NT2/D1 (cell line): ENCODE measurements around the gene KRTAP29-1.
"Not testable (repeated sequence)": the region's sequence is repeated elsewhere in the genome, so short reads cannot be mapped to it uniquely, and the experiment has no call there.

ENCODE experiments used
- DNase-seq: peaks from one replicate; pipeline ENCODE4 v3.0.0-alpha.2; 2011; ENCODE audit warnings: low read depth, low spot score
- H3K27me3 ChIP-seq: 2 replicates; pipeline ENCODE4 v1.6.0; 2011; ENCODE audit warnings: mild to moderate bottlenecking; ENCODE audit not compliant: insufficient read length, insufficient read depth
- H3K36me3 ChIP-seq: 2 replicates; pipeline ENCODE4 v1.6.1; 2011; ENCODE audit warnings: mild to moderate bottlenecking, low read length, mixed read lengths; ENCODE audit not compliant: insufficient read depth, insufficient read length
- H3K4me1 ChIP-seq: 2 replicates; pipeline ENCODE4 v1.5.1; 2011; ENCODE audit not compliant: insufficient read depth, insufficient read length
- H3K4me3 ChIP-seq: 2 replicates; pipeline ENCODE4 v1.5.1; 2011; ENCODE audit warnings: low read depth; ENCODE audit not compliant: insufficient read length
- H3K9ac ChIP-seq: 2 replicates; pipeline ENCODE4 v1.6.0; 2011; ENCODE audit warnings: low read depth; ENCODE audit not compliant: insufficient read length
- H3K9me3 ChIP-seq: 2 replicates; pipeline ENCODE4 v1.5.1; 2011; ENCODE audit warnings: mild to moderate bottlenecking, low read length; ENCODE audit not compliant: insufficient read depth
- SUZ12 ChIP-seq: IDR thresholded peaks from 2 replicates; pipeline ENCODE4 v1.6.1; 2011; ENCODE audit not compliant: insufficient read length, insufficient read depth; ENCODE audit errors: extremely low read depth
- YY1 ChIP-seq: IDR thresholded peaks from 2 replicates; pipeline ENCODE4 v1.6.1; 2011; ENCODE audit not compliant: insufficient read length, insufficient read depth
- ZNF274 ChIP-seq: IDR thresholded peaks from 2 replicates; pipeline ENCODE4 v1.6.1; 2011; ENCODE audit warnings: mild to moderate bottlenecking, low read depth, low read length

KRTAP29-1 gene, protein sequence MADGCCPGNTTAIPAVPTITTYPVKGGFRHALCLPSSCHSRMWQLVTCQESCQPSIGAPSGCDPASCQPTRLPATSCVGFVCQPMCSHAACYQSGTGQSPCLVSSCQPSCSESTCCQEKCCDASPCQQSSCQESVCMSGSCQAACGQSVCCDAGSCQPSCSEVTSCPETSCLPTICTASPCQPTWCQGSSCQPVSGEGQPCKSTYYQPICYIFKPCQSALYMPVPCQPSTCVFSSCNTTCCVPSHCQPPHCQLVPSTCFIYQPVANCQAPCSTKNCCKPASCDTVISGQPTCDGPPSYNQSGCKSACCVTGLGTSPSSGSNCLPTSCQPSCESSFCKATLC

DNA sequence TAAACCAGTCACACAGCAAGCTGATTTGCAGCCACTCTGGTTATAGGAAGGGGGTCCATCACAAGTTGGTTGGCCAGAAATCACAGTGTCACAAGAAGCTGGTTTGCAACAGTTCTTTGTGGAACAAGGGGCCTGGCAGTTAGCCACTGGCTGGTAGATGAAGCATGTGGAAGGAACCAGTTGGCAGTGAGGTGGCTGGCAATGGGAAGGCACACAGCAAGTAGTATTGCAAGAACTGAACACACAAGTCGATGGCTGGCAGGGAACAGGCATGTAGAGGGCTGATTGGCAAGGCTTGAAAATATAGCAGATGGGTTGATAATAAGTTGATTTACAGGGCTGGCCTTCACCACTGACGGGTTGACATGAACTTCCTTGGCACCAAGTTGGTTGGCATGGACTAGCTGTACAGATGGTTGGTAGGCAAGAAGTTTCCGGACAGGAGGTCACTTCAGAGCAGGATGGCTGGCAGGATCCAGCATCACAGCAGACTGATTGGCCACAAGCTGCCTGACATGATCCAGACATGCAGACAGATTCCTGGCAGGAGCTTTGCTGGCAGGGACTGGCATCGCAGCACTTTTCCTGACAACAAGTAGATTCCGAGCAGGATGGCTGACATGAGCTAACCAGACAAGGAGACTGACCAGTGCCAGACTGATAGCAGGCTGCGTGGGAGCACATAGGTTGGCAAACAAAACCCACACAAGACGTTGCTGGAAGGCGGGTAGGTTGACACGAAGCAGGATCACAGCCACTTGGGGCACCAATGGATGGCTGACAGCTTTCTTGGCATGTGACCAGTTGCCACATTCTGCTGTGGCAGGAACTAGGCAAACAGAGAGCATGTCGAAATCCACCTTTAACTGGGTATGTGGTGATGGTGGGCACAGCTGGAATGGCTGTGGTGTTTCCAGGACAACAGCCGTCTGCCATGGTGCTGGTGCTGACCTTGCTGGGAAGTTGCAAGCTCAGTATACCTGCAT, at the start of gene KRTAP29-1:
Gene KRTAP29-1 (minus strand): TSS at position 936 of the 986 bp plus-strand sequence. CDS start 0 bp downstream, at position 936.
- Histone ChIP-seq H3K36me3 (no peaks in the 10 kb centered on the region), H3K27me3 (no peaks in the 10 kb centered on the region), H3K9me3 (no peaks in the 10 kb centered on the region), H3K4me1 (no peaks in the 10 kb centered on the region), H3K9ac (no peak within 1 kb of the TSS), H3K4me3 (no peak within 1 kb of the TSS)
- no peak for DNase-seq
- TF ChIP-seq ZNF274: no peak
- TF ChIP-seq SUZ12: no peak
- TF ChIP-seq YY1: no peak

DNA sequence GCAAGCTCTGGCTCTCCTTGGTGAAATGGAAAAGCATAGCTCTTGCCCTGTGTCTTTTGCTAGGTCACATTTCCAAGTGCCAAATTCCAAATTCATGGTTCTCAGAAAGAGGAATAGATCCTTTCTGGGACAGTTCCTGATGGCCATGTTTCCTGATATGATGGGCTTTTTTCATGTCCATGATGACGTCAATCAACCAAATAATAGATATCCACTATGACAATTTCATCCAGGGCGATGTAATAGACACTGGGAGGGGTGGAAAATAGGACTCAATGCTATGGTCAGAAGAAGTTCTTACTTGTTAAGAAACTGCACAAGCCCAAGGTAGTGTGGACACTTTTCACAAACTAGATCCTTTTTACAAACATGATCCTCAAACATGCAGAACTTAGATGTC, 48.5 kb upstream of the KRTAP29-1 start:
- no peaks in the 10 kb centered on the region for H3K4me1 ChIP-seq
- no peaks in the 10 kb centered on the region for H3K9me3 ChIP-seq
- H3K36me3 ChIP-seq: no peaks in the 10 kb centered on the region
- no peak overlapping the region for H3K4me3 ChIP-seq
- TF ChIP-seq YY1 (no peak), SUZ12 (no peak), ZNF274 (no peak)
- no peaks in the 10 kb centered on the region for H3K27me3 ChIP-seq
- no peak overlapping the region for H3K9ac ChIP-seq
- no peak for DNase-seq

DNA sequence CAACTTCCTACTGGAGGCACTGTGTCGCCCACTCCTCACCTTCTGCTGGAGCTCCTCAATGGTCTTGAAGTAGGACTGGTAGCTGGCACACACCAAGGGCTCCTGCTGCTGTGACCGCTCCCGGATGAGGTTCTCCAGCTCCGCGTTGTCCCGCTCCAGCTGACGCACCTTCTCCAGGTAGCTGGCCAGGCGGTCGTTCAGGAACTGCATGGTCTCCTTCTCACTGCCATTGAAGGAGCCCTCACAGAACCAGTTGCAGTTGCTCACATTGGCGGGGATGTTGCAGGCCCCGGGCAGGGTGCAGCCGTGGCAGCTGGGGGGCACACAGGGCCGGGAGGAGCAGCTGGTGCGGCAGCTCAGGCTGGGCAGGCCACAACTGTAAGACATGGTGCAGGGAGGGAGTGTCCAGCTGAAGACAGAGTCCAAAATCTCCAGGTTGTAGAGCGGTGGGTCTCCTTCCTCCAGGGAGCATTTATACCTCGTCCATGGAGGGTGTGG, 47.8 kb upstream of the KRTAP29-1 start, which contains the start of gene KRT33A:
Gene KRT33A (minus strand): TSS at position 448 of the 498 bp plus-strand sequence. CDS start 61 bp downstream, at position 387.
- H3K9me3 ChIP-seq, H3K36me3 ChIP-seq, DNase-seq, H3K4me3 ChIP-seq, H3K9ac ChIP-seq, H3K4me1 ChIP-seq, H3K27me3 ChIP-seq: not testable (repeated sequence)

DNA sequence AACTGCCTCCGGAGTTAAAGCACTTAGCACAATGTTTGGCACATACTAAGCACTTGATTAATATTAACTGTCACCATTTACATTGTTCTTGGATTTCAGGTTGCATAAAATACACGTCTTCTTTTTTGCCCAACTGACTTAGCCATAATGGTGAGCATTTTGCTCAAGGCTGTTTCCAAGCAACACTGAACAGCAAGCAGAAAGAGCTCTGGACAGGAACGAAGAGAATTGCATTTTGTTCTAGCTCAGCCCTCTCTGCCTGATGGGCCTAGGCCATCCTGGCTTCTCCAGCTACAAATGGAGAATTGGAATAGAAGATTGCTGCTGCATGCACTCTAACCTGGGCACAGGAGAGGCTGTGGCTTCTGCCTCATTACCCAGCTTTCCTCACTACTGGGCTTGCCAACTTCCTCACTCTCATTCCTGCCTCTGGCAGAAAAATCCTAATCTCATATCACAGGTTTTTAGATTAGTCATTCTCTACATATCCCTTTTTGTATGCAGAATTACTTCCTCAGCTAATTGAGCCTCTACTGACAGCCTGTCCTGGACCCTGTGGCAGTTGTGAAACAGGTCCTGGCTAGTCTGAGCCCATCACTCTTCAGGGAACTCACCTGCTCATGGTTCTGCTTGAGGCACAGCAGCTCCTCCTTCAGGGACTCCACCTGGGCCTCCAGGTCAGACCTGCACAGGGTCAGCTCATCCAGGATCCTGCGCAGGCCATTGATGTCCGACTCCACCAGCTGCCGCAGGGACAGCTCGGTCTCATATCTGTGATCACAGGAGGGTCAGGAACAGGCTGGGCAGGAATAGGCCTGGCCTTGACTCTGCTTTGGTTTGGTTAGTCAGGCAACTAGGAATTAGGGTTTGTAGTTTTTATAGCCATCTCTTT, 45.5 kb upstream of the KRTAP29-1 start:
- peaks cover 6% of the 10 kb centered on the region; the same call in 1 of the 2 replicates for H3K9me3 ChIP-seq
- H3K36me3 ChIP-seq: no peaks in the 10 kb centered on the region
- TF ChIP-seq ZNF274: no peak
- no peak for TF ChIP-seq YY1
- no peak for TF ChIP-seq SUZ12
- no peaks in the 10 kb centered on the region for H3K27me3 ChIP-seq
- no peak overlapping the region for H3K9ac ChIP-seq
- no peaks in the 10 kb centered on the region for H3K4me1 ChIP-seq
- H3K4me3 ChIP-seq: no peak overlapping the region
- DNase-seq: no peak

DNA sequence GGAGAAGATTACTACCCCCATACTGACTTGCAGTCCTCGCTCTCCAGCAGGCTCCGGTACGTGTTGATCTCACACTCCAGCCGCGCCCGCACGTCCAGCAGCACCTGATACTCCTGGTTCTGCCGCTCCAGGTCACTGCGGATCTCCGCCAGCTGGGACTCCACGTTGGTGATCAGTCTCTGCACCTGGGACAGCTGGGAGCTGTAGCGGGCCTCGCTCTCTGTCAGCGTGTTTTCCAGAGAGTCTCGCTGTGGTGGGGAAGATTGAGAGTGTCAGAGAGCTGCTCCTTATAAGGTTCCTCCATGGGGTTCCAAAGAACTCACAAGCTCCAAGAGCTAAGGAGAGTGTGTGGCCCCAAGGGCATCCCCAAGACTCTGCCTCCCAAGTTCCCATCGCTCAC, 43.8 kb upstream of the KRTAP29-1 start:
- H3K4me1 ChIP-seq, H3K4me3 ChIP-seq, H3K27me3 ChIP-seq, H3K36me3 ChIP-seq, DNase-seq, H3K9ac ChIP-seq: not testable (repeated sequence)
- H3K9me3 ChIP-seq: peaks cover 23% of the 10 kb centered on the region; the same call in 1 of the 2 replicates

DNA sequence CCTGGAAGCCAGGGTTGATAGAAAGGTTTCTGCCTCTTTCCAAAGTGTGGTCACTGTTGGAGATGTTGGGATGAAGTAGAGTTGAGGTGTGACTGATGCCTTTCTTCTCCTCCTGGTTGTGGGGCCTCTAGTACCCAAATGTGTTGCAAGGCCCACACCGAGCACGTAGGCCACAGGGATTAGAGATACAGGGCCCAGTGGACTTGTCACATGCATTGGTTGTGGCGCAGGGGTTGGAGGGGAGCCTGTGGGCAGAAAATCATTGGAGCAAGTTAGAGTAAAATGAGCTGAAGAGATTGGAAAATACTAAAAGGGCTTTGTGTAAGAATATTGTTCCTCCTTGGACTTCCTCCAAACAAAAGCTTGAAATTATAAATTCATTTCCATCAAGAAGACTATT, 43.3 kb upstream of the KRTAP29-1 start:
- no peaks in the 10 kb centered on the region for H3K36me3 ChIP-seq
- H3K9ac ChIP-seq: no peak overlapping the region
- no peak overlapping the region for H3K4me3 ChIP-seq
- H3K4me1 ChIP-seq: no peaks in the 10 kb centered on the region
- no peaks in the 10 kb centered on the region for H3K27me3 ChIP-seq
- peaks cover 25% of the 10 kb centered on the region; the same call in 1 of the 2 replicates for H3K9me3 ChIP-seq
- TF ChIP-seq ZNF274 (no peak), SUZ12 (no peak), YY1 (no peak)
- DNase-seq: no peak
